H1 (cell line): ENCODE results near the gene GRAMD2A. TPM values are rescaled to one million over a fixed set of nuclear protein-coding genes. Genes with fewer than 3 reads are reported as not detected.

Experiments used
- CTCF ChIA-PET: fragments of 300-600 bp; sonication (Branson Sonifier 250); formaldehyde crosslinking; loops from one replicate; lab custom pipeline; 2021; ENCODE audit not compliant: partially characterized antibody; lab: Charles Lee
- POLR2A ChIA-PET: fragments of 300-600 bp; sonication (Branson Sonifier 250); formaldehyde crosslinking; loops from one replicate; lab custom pipeline; 2021; ENCODE audit warnings: inconsistent platforms; ENCODE audit not compliant: partially characterized antibody; lab: Charles Lee
- DNase-seq, 2 experiments: peaks; one replicate each; pipeline versions ENCODE4 v3.0.0 to v3.0.0-alpha.2; 2010 to 2022; ENCODE audit warnings: low spot score in 2 of 2, low read depth in 1 of 2, mixed read lengths in 1 of 2
- FAIRE-seq: peaks from 2 replicates; lab custom pipeline; 2011; peaks lifted over from hg19 to GRCh38; lab: Jason Lieb, UNC
- H2AFZ ChIP-seq: 2 replicates; pipeline ENCODE4 v1.8.1; 2012; ENCODE audit warnings: low read length, inconsistent platforms
- H2AK5ac ChIP-seq: 2 replicates; pipeline ENCODE4 v1.6.1; 2013; ENCODE audit warnings: low read depth, low read length
- H2BK120ac ChIP-seq: replicated peaks from 2 replicates; pipeline ENCODE3; 2013; ENCODE audit warnings: low read depth, low read length, inconsistent platforms
- H2BK12ac ChIP-seq: 2 replicates; pipeline ENCODE4 v1.6.1; 2013; ENCODE audit warnings: low read depth, low read length
- H2BK15ac ChIP-seq: 2 replicates; pipeline ENCODE4 v1.6.1; 2013; ENCODE audit warnings: low read length
- H2BK20ac ChIP-seq: 2 replicates; pipeline ENCODE4 v1.6.1; 2013; ENCODE audit warnings: low read length
- H2BK5ac ChIP-seq: 2 replicates; pipeline ENCODE4 v1.6.1; 2013; ENCODE audit warnings: low read depth, low read length
- H3K14ac ChIP-seq: 2 replicates; pipeline ENCODE4 v1.6.1; 2013; ENCODE audit warnings: inconsistent platforms; ENCODE audit not compliant: insufficient read length
- H3K18ac ChIP-seq: 2 replicates; pipeline ENCODE4 v1.6.1; 2013; ENCODE audit warnings: low read length; ENCODE audit errors: extremely low read depth
- H3K23ac ChIP-seq: 2 replicates; pipeline ENCODE4 v1.6.1; 2013; ENCODE audit warnings: inconsistent platforms; ENCODE audit not compliant: insufficient read length
- H3K23me2 ChIP-seq: 2 replicates; pipeline ENCODE4 v1.6.1; 2013; ENCODE audit warnings: low read depth, low read length
- H3K27ac ChIP-seq: 2 replicates; pipeline ENCODE4 v1.6.1; 2011; ENCODE audit warnings: low read depth, low read length, inconsistent platforms
- H3K27me3 ChIP-seq, 4 experiments: replicated peaks in 1 of 4; 1 replicate in 1 of 4; 2 replicates in 3 of 4; pipeline versions ENCODE4 v1.6.1 to v1.8.1; 2011 to 2013; ENCODE audit warnings: low read length in 3 of 4, mild to moderate bottlenecking in 3 of 4, inconsistent platforms in 2 of 4, mixed read lengths in 2 of 4, moderate library complexity in 1 of 4; ENCODE audit not compliant: control insufficient read depth in 3 of 4, insufficient read depth in 3 of 4; ENCODE audit errors: extremely low read depth in 1 of 4
- H3K36me3 ChIP-seq, 4 experiments: 2 replicates each; pipeline versions ENCODE4 v1.6.1 to v1.8.1; 2011 to 2013; ENCODE audit warnings: mild to moderate bottlenecking in 4 of 4, low read length in 3 of 4, moderate library complexity in 2 of 4, control low read depth in 1 of 4, inconsistent platforms in 1 of 4; ENCODE audit not compliant: insufficient read depth in 4 of 4, control insufficient read depth in 2 of 4
- H3K4ac ChIP-seq: replicated peaks from 2 replicates; pipeline ENCODE3; 2013; ENCODE audit warnings: low read length, low read depth, mixed read lengths, inconsistent platforms; ENCODE audit not compliant: insufficient read length
- H3K4me1 ChIP-seq, 4 experiments: replicated peaks in 1 of 4; 1 replicate in 1 of 4; 2 replicates in 3 of 4; pipeline versions ENCODE4 v1.6.1 to v1.8.1; 2011 to 2013; ENCODE audit warnings: low read length in 3 of 4, inconsistent platforms in 2 of 4, mixed read lengths in 1 of 4; ENCODE audit not compliant: insufficient read depth in 4 of 4, control insufficient read depth in 3 of 4
- H3K4me2 ChIP-seq, 2 experiments: 2 replicates each; pipeline versions ENCODE4 v1.6.1 to v1.8.1; 2011 to 2013; ENCODE audit warnings: low read depth in 2 of 2, low read length in 2 of 2, control low read depth in 1 of 2, inconsistent platforms in 1 of 2, mild to moderate bottlenecking in 1 of 2; ENCODE audit not compliant: insufficient read depth in 1 of 2
- H3K4me3 ChIP-seq, 4 experiments: fragments of 200-600, 300-600 bp in 1 of 4; sonication (generic), shearing (Covaris generic), sonication (Bioruptor Twin) in 1 of 4; 2 replicates each; pipeline versions ENCODE4 v1.5.1 to v1.8.1; 2011 to 2016; ENCODE audit warnings: low read length in 4 of 4, low read depth in 3 of 4, control low read depth in 2 of 4, inconsistent platforms in 2 of 4, mild to moderate bottlenecking in 2 of 4, mixed read lengths in 1 of 4, moderate library complexity in 1 of 4; ENCODE audit not compliant: insufficient read depth in 2 of 4; ENCODE audit errors: extremely low read depth in 1 of 4
- H3K56ac ChIP-seq: replicated peaks from 2 replicates; pipeline ENCODE3; 2013; ENCODE audit warnings: low read depth, mild to moderate bottlenecking, mixed read lengths, low read length, inconsistent platforms; ENCODE audit not compliant: insufficient read length
- H3K79me1 ChIP-seq: 2 replicates; pipeline ENCODE4 v1.6.1; 2013; ENCODE audit warnings: low read depth, low read length, control low read depth
- H3K79me2 ChIP-seq, 2 experiments: 2 replicates each; pipeline versions ENCODE4 v1.6.1 to v1.8.1; 2012 to 2013; ENCODE audit warnings: low read length in 2 of 2, mild to moderate bottlenecking in 2 of 2, inconsistent platforms in 1 of 2; ENCODE audit not compliant: insufficient read depth in 2 of 2, control insufficient read depth in 1 of 2
- H3K9ac ChIP-seq, 4 experiments: replicated peaks in 1 of 4; 1 replicate in 1 of 4; 2 replicates in 3 of 4; pipeline versions ENCODE4 v1.6.1 to v1.8.1; 2011 to 2013; ENCODE audit warnings: low read depth in 3 of 4, low read length in 3 of 4, control low read depth in 2 of 4, mild to moderate bottlenecking in 2 of 4, moderate library complexity in 2 of 4, inconsistent platforms in 1 of 4; ENCODE audit errors: extremely low read depth in 1 of 4
- H3K9me3 ChIP-seq, 2 experiments: 2 replicates each; pipeline versions ENCODE4 v1.6.1 to v1.8.1; 2012 to 2013; ENCODE audit warnings: mild to moderate bottlenecking in 2 of 2, moderate library complexity in 2 of 2, control low read depth in 1 of 2, inconsistent platforms in 1 of 2, low read depth in 1 of 2, low read length in 1 of 2, mixed read lengths in 1 of 2; ENCODE audit not compliant: insufficient read depth in 2 of 2
- H4K20me1 ChIP-seq, 2 experiments: replicated peaks in 1 of 2; 2 replicates each; pipeline versions ENCODE3 to v1.8.1; 2011 to 2013; ENCODE audit warnings: inconsistent platforms in 2 of 2, low read length in 2 of 2, mild to moderate bottlenecking in 1 of 2; ENCODE audit not compliant: insufficient read depth in 2 of 2, control insufficient read depth in 1 of 2
- H4K5ac ChIP-seq: 2 replicates; pipeline ENCODE4 v1.6.1; 2013; ENCODE audit warnings: low read length, low read depth, mixed read lengths, inconsistent platforms; ENCODE audit not compliant: insufficient read length
- H4K8ac ChIP-seq: 2 replicates; pipeline ENCODE4 v1.8.0; 2013; ENCODE audit warnings: mild to moderate bottlenecking, moderate library complexity, low read length, inconsistent platforms; ENCODE audit not compliant: insufficient read depth; ENCODE audit errors: extremely low read depth
- H4K91ac ChIP-seq: replicated peaks from 2 replicates; pipeline ENCODE3; 2013; ENCODE audit warnings: low read length, mixed read lengths, inconsistent platforms; ENCODE audit not compliant: insufficient read length
- KDM1A ChIP-seq: fragments of 200-600, 300-600 bp; sonication (generic); IDR thresholded peaks from 2 replicates; pipeline ENCODE4 v1.7.1; 2016; ENCODE audit warnings: mild to moderate bottlenecking, low read length, borderline replicate concordance
- SUZ12 ChIP-seq: fragments of 200-600 bp; sonication (generic); IDR thresholded peaks from 2 replicates; pipeline ENCODE4 v1.6.1; 2012; ENCODE audit warnings: mild to moderate bottlenecking, inconsistent platforms, low read length, moderate library complexity, mixed read lengths
- WGBS, 2 experiments: shearing (Covaris generic) in 1 of 2; methylation state at CpG; one replicate each; pipeline versions ENCODE4 v1.1.6 to v1.1.7; 2013 to 2015; ENCODE audit warnings: low lambda C conversion rate in 2 of 2, mixed read lengths in 2 of 2, inconsistent platforms in 1 of 2, low coverage in 1 of 2, missing lambda C conversion rate in 1 of 2; ENCODE audit not compliant: insufficient replicate concordance in 2 of 2, insufficient coverage in 1 of 2, insufficient read length in 1 of 2; ENCODE audit errors: extremely low coverage in 1 of 2, missing lambda C conversion rate in 1 of 2; 5-methylcytosine and 5-hydroxymethylcytosine counted together
- polyA plus RNA-seq, 7 experiments: library from polyadenylated mRNA; depleted of rRNA in 3 of 7; stranded (reverse) in 5 of 7; unstranded in 2 of 7; fragments of >200 nt in 5 of 7; fragments of 200-250 nt in 2 of 7; gene quantifications; 1 replicate in 5 of 7; 2 replicates in 1 of 7; 4 replicates in 1 of 7; pipeline versions ENCODE4 v1.2.1 to v1.2.3, GENCODE V29; 2011 to 2013; ENCODE audit warnings: missing spikeins in 2 of 7, mixed read lengths in 2 of 7
- total RNA-seq: library from RNA; stranded (reverse); fragmentation: NEBNext Ultra II Directional; extraction: Animal tissue kit (Norgen Biotek cat#: 25700); gene quantifications from 2 replicates; pipeline ENCODE4 v1.2.1, GENCODE V29; 2021
- TF ChIP-seq, protein P1 (sequence below): IDR thresholded peaks from 2 replicates; pipeline ENCODE4 v1.6.1; 2011; ENCODE audit warnings: low read length, improper control_type of control experiment

The GRAMD2A gene
- total and polyA plus RNA-seq, 2 of the 8 experiments (the other 6 are each of a cell fraction or from before 2014, with no cell fraction given): 0.57 to 1.5 TPM

DNA sequence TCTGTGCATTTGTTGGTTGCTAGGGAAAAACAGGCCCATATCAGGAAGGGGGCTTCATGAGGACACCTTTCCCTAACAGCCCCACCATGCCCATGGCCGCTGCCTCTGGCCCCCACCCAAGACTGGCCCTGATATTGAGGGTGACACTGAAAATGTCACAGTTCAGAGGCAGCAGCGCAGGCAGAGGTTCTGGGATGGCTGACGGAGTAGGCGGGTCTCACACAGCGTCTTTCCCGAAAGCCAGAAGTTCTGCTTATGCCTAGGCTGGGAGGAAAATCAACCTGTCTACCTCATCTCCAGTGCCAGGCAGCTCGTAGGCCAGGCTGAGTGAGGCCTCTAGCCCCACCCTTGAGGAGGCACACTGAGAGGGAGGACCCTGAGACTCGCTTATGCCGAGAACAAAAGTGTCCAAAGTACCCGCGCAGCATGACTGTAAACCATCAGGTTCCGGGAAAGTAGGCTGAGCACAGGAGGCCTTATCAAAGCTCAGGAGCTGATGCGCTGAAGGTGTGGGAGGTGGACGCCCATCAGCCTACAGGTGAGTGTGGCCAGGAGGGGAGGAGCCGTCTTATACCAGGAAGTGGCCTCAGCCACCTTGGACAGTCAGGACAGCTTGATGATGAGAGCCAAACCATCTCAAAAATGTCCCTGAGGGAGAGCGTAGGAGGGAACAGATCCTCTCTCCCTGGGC, 27.5 kb downstream of the GRAMD2A start:
- no peak for DNase-seq
- no peak overlapping the region for H3K4me3 ChIP-seq
- H3K23ac ChIP-seq: no peak overlapping the region
- H2AK5ac ChIP-seq: no peak overlapping the region
- peaks cover 0 to 8% (median 2%) of the 10 kb centered on the region in 4 experiments; a peak in 3 of 7 replicates for H3K4me1 ChIP-seq
- H2BK120ac ChIP-seq: no peak overlapping the region
- H4K20me1 ChIP-seq: no peaks in the 10 kb centered on the region
- H3K9ac ChIP-seq: no peak overlapping the region; a peak in 1 of 7 replicates
- no peak overlapping the region for H3K56ac ChIP-seq
- H3K27me3 ChIP-seq: no peaks in the 10 kb centered on the region
- H4K91ac ChIP-seq: no peak overlapping the region
- no peak overlapping the region for H4K5ac ChIP-seq
- peak overlapping the region; percentile 34; the same call in 1 of the 2 replicates for H2BK15ac ChIP-seq
- FAIRE-seq: no peak
- no peak overlapping the region; the same call in 1 of the 2 replicates for H3K27ac ChIP-seq
- no peak overlapping the region for H3K14ac ChIP-seq
- H3K23me2 ChIP-seq: no peaks in the 10 kb centered on the region
- WGBS, 2 experiments: 94% methylated on average over 16 of the region's 16 CpGs; no CpG with 5 or more reads in 1 of the 2 experiments
- H3K4ac ChIP-seq: no peak overlapping the region
- no peak overlapping the region; the same call in 1 of the 2 replicates for H4K8ac ChIP-seq
- H2BK5ac ChIP-seq: no peak overlapping the region
- POLR2A ChIA-PET: interaction anchor here (1.3 kb wide), 1 partner anchor 28 kb away, joined by 4 read pairs; the partner anchor contains the start of gene GRAMD2A
- no peaks in the 10 kb centered on the region for H3K79me2 ChIP-seq
- no peak overlapping the region for H3K4me2 ChIP-seq
- no peak overlapping the region for H3K18ac ChIP-seq
- TF ChIP-seq KDM1A (no peak), SUZ12 (no peak)
- TF ChIP-seq, protein P1, sequence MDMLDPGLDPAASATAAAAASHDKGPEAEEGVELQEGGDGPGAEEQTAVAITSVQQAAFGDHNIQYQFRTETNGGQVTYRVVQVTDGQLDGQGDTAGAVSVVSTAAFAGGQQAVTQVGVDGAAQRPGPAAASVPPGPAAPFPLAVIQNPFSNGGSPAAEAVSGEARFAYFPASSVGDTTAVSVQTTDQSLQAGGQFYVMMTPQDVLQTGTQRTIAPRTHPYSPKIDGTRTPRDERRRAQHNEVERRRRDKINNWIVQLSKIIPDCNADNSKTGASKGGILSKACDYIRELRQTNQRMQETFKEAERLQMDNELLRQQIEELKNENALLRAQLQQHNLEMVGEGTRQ: no peak
- CTCF ChIA-PET: interaction anchor here (1.0 to 2.1 kb wide), 4 partner anchors 12 to 369 kb away, joined by 3 to 6 read pairs (median 4); no protein-coding TSS in a partner anchor
- H2BK12ac ChIP-seq: no peak overlapping the region
- no peak overlapping the region for H2BK20ac ChIP-seq
- 0 out of 2 replicates have a peak overlapping the region, but pooled peaks have one; percentile 11 for H2AFZ ChIP-seq
- H3K36me3 ChIP-seq: no peaks in the 10 kb centered on the region
- H3K9me3 ChIP-seq: no peaks in the 10 kb centered on the region
- H3K79me1 ChIP-seq: no peaks in the 10 kb centered on the region
